ENCODE results near the gene XYLT2.

DNA sequence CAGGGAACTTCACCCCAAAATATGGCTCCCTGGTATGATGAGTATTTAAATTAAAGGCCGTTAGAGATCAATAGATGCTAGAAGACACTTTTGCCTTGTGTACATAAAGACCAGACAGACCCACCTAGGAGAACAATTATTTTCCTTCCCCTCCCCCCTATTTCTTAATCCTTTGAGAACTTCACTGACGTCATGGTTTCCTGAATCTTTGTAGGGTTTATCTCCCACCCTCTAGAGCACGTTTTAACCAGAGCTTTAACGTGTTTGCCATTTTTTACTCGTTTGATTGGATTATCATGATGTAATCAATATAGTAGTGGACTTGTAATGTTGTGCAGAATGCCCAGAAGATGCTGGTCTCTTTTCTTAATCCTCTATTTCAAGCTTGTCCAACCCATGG lies 22.9 kb upstream of the XYLT2 start:
- TF ChIP-seq CTCF (IDR thresholded peaks at IDR 0.05; ENCODE audit: low read depth, low read length) = no peak
- no peak for TF ChIP-seq POLR2A (IDR thresholded peaks at IDR 0.05; ENCODE audit: extremely low read depth, insufficient read length)

Measured in NB4 (cell line).